Ishikawa (cell line): ENCODE measurements around the gene CCL1.

Experiments used
- CEBPB ChIP-seq: IDR thresholded peaks from 2 replicates; pipeline ENCODE4 v1.6.1; 2012
- CREB1 ChIP-seq: IDR thresholded peaks from 2 replicates; pipeline ENCODE4 v1.6.1; 2012; ENCODE audit warnings: low read depth
- EGR1 ChIP-seq: IDR thresholded peaks from 2 replicates; pipeline ENCODE4 v1.6.1; 2012
- EP300 ChIP-seq: IDR thresholded peaks from 2 replicates; pipeline ENCODE4 v1.6.1; 2012; ENCODE audit warnings: borderline replicate concordance
- FOXM1 ChIP-seq: IDR thresholded peaks from 2 replicates; pipeline ENCODE4 v1.6.1; 2012; ENCODE audit warnings: low read depth, borderline replicate concordance
- NFIC ChIP-seq: IDR thresholded peaks from 2 replicates; pipeline ENCODE4 v1.6.1; 2012
- RAD21 ChIP-seq: IDR thresholded peaks from 2 replicates; pipeline ENCODE4 v1.6.1; 2012; ENCODE audit warnings: low read depth
- ZBTB7A ChIP-seq: IDR thresholded peaks from 2 replicates; pipeline ENCODE4 v1.6.1; 2012; ENCODE audit warnings: low read depth
- TF ChIP-seq, protein P1 (sequence below): IDR thresholded peaks from 2 replicates; pipeline ENCODE4 v1.6.1; 2012; ENCODE audit warnings: low read depth, mild to moderate bottlenecking
- TF ChIP-seq, protein P2 (sequence below): IDR thresholded peaks from 2 replicates; pipeline ENCODE4 v1.6.1; 2012
- TF ChIP-seq, protein P3 (sequence below): IDR thresholded peaks from 2 replicates; pipeline ENCODE4 v1.6.1; 2012

DNA sequence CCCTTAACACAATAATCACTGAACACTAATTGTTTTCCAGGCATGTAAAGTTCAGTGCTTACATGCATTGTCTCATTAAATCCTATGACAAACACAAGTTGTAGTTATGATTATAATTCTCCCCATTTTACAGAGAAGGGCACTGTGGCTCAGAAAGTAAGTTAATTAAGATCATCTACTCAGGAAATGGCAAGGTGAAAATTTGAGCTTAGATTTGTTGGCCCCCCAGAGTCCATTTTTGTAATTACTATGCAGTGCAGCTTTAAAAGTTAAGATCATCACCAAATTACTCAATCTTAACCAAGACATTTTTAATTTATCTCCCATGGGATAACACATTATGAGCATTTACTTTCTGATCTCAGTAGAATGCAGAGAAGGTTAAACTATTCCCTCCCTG is 34.2 kb upstream of the CCL1 start:
- no peak for TF ChIP-seq CREB1
- TF ChIP-seq RAD21: no peak
- no peak for TF ChIP-seq FOXM1
- TF ChIP-seq, protein P1, sequence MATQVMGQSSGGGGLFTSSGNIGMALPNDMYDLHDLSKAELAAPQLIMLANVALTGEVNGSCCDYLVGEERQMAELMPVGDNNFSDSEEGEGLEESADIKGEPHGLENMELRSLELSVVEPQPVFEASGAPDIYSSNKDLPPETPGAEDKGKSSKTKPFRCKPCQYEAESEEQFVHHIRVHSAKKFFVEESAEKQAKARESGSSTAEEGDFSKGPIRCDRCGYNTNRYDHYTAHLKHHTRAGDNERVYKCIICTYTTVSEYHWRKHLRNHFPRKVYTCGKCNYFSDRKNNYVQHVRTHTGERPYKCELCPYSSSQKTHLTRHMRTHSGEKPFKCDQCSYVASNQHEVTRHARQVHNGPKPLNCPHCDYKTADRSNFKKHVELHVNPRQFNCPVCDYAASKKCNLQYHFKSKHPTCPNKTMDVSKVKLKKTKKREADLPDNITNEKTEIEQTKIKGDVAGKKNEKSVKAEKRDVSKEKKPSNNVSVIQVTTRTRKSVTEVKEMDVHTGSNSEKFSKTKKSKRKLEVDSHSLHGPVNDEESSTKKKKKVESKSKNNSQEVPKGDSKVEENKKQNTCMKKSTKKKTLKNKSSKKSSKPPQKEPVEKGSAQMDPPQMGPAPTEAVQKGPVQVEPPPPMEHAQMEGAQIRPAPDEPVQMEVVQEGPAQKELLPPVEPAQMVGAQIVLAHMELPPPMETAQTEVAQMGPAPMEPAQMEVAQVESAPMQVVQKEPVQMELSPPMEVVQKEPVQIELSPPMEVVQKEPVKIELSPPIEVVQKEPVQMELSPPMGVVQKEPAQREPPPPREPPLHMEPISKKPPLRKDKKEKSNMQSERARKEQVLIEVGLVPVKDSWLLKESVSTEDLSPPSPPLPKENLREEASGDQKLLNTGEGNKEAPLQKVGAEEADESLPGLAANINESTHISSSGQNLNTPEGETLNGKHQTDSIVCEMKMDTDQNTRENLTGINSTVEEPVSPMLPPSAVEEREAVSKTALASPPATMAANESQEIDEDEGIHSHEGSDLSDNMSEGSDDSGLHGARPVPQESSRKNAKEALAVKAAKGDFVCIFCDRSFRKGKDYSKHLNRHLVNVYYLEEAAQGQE: no peak
- TF ChIP-seq, protein P2, sequence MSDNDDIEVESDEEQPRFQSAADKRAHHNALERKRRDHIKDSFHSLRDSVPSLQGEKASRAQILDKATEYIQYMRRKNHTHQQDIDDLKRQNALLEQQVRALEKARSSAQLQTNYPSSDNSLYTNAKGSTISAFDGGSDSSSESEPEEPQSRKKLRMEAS: no peak
- TF ChIP-seq CEBPB: no peak
- TF ChIP-seq NFIC: no peak
- TF ChIP-seq ZBTB7A: no peak
- no peak for TF ChIP-seq EP300
- TF ChIP-seq, protein P3, sequence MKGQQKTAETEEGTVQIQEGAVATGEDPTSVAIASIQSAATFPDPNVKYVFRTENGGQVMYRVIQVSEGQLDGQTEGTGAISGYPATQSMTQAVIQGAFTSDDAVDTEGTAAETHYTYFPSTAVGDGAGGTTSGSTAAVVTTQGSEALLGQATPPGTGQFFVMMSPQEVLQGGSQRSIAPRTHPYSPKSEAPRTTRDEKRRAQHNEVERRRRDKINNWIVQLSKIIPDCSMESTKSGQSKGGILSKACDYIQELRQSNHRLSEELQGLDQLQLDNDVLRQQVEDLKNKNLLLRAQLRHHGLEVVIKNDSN: no peak
- no peak for TF ChIP-seq EGR1
